ENCODE measurements around the gene OGFR.

DNA sequence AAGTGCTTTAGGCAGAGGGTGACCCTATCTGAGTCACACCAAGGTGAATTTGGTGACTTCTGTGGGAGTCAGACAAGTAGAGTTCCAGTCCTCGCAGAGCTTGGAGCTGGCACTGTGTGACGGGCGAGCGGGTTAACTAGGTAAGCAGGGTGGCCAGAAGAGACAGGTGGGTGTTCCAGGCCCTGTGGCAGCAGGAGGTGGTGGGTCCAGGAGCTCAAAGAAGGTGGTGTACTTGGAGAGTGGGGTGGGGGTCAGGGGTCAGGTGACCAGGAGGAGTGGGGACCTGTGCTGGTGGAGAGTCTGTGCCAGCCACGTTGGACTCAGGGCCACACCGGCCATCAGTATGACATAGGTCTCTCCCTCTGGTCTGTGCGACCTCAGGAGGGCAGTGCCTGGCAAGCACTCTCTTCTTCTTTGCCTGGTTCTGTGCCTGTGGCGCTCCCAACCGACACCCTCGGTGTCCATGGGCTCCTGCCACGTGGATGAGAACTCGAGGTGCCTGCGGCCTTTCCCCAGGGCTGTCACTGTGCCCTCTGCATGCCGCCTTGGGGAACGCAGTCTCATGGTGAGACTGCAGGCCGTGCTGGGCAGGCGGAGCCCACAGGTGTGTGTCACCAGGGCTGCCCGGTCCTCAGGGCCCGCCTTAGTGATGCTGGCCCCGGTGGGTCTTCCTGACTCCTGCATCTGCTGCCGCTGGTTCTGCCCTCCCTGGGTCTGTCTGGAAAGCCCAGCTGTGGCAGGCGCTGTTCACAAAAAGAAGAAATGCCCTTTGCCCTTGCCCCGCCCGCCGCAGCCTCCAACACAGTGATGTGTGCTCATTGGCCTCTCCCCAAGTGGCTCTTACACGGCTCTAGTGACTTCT, 6.7 kb upstream of the OGFR start:
- TF ChIP-seq, protein P1, sequence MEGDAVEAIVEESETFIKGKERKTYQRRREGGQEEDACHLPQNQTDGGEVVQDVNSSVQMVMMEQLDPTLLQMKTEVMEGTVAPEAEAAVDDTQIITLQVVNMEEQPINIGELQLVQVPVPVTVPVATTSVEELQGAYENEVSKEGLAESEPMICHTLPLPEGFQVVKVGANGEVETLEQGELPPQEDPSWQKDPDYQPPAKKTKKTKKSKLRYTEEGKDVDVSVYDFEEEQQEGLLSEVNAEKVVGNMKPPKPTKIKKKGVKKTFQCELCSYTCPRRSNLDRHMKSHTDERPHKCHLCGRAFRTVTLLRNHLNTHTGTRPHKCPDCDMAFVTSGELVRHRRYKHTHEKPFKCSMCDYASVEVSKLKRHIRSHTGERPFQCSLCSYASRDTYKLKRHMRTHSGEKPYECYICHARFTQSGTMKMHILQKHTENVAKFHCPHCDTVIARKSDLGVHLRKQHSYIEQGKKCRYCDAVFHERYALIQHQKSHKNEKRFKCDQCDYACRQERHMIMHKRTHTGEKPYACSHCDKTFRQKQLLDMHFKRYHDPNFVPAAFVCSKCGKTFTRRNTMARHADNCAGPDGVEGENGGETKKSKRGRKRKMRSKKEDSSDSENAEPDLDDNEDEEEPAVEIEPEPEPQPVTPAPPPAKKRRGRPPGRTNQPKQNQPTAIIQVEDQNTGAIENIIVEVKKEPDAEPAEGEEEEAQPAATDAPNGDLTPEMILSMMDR (IDR thresholded peaks at IDR 0.05; ENCODE audit: low read depth, low read length, poor library complexity, severe bottlenecking), result no peak
- no peak for TF ChIP-seq EZH2phosphoT487 (IDR thresholded peaks at IDR 0.05; ENCODE audit: borderline replicate concordance, low read length)

Data from DOHH2 (cell line).